Tibial artery (tissue), 4 donors: ENCODE measurements around the gene KCNQ4.

Experiments used
- DNase-seq, 2 donors: peaks; one replicate each; pipeline ENCODE4 v3.0.0-alpha.2; 2019
- H3K27ac ChIP-seq, 2 donors: fragments of 200-600 bp; sonication (generic) in 1 of 2; 1 replicate in 1 of 2; 2 replicates in 1 of 2; pipeline ENCODE4 v1.5.1; 2018 to 2019; ENCODE audit warnings: mild to moderate bottlenecking in 1 of 2
- H3K27me3 ChIP-seq, 2 donors: fragments of 200-600 bp; sonication (generic) in 1 of 2; one replicate each; pipeline versions ENCODE4 v1.5.1 to v1.6.0; 2016 to 2019
- H3K36me3 ChIP-seq, 3 donors: fragments of 200-600 bp; sonication (generic) in 2 of 3; one replicate each; pipeline ENCODE4 v1.5.1; 2016 to 2019; ENCODE audit warnings: mild to moderate bottlenecking in 2 of 3
- H3K4me1 ChIP-seq, 4 donors: fragments of 200-600 bp; sonication (generic) in 2 of 4; 1 replicate in 3 of 4; 2 replicates in 1 of 4; pipeline ENCODE4 v1.5.1; 2016 to 2019
- H3K4me3 ChIP-seq, 2 donors: fragments of 200-600 bp; sonication (generic) in 1 of 2; 1 replicate in 1 of 2; 2 replicates in 1 of 2; pipeline ENCODE4 v1.5.1; 2018 to 2019; ENCODE audit warnings: mild to moderate bottlenecking in 2 of 2
- H3K9me3 ChIP-seq, 3 donors: fragments of 200-600 bp; sonication (generic) in 1 of 3; one replicate each; pipeline ENCODE4 v1.5.1; 2016 to 2019
- intact Hi-C: fragments of 100-400 bp; cut with DNase I; formaldehyde crosslinking; loops from one replicate; pipeline ENCODE4 v1.15.0; 2023; ENCODE audit warnings: low total_unique reads
- TF ChIP-seq, protein P1 (sequence below), 2 experiments: fragments of 200-600 bp in 1 of 2; fragments of 450-650 bp in 1 of 2; IDR thresholded peaks; one replicate each; pipeline ENCODE4 v1.5.1; 2017 to 2019; ENCODE audit warnings: antibody characterized with exemption in 2 of 2, mild to moderate bottlenecking in 1 of 2, moderate library complexity in 1 of 2

KCNQ4 gene

DNA sequence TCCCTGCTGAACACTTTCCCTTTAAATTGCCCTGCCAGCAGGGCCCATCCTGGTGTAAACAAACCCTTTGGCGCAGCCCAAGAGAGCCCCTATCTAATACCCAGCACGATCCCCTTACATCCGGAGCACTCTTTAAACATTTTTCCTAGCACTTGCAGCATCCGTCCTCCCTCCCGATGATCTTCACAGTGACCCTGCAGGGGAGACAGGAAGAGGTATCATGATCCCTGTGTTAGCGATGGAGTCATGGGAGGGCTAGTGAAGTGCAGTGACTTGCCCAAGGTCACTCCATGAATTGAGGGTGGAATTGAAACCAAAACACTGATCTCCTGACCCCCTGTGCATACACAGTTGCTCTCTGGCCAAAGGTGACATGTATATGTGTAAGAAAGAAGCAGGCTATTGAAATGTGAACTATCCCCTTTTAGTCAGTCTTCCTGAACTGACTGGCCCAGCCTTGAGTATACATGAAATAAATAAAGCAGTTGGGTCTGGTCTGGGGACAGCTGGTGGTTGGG is 9.8 kb upstream of the KCNQ4 start:
- H3K27me3 ChIP-seq: no peaks in the 10 kb centered on the region
- peak in 1 of 2 donors; percentile 31 for DNase-seq
- no peaks in the 10 kb centered on the region for H3K9me3 ChIP-seq
- H3K4me3 ChIP-seq: no peak overlapping the region
- no peak overlapping the region for H3K27ac ChIP-seq
- H3K4me1 ChIP-seq: peaks cover 0 to 19% (median 3%) of the 10 kb centered on the region in 4 donors
- peaks cover 5 to 37% (median 34%) of the 10 kb centered on the region in 3 donors for H3K36me3 ChIP-seq
- intact Hi-C loops: loop anchor here (2.0 to 10.0 kb wide), 3 partner anchors 75 to 181 kb away; no protein-coding TSS in a partner anchor
- TF ChIP-seq, protein P1, sequence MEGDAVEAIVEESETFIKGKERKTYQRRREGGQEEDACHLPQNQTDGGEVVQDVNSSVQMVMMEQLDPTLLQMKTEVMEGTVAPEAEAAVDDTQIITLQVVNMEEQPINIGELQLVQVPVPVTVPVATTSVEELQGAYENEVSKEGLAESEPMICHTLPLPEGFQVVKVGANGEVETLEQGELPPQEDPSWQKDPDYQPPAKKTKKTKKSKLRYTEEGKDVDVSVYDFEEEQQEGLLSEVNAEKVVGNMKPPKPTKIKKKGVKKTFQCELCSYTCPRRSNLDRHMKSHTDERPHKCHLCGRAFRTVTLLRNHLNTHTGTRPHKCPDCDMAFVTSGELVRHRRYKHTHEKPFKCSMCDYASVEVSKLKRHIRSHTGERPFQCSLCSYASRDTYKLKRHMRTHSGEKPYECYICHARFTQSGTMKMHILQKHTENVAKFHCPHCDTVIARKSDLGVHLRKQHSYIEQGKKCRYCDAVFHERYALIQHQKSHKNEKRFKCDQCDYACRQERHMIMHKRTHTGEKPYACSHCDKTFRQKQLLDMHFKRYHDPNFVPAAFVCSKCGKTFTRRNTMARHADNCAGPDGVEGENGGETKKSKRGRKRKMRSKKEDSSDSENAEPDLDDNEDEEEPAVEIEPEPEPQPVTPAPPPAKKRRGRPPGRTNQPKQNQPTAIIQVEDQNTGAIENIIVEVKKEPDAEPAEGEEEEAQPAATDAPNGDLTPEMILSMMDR (IDR thresholded peaks at IDR 0.05): no peak

DNA sequence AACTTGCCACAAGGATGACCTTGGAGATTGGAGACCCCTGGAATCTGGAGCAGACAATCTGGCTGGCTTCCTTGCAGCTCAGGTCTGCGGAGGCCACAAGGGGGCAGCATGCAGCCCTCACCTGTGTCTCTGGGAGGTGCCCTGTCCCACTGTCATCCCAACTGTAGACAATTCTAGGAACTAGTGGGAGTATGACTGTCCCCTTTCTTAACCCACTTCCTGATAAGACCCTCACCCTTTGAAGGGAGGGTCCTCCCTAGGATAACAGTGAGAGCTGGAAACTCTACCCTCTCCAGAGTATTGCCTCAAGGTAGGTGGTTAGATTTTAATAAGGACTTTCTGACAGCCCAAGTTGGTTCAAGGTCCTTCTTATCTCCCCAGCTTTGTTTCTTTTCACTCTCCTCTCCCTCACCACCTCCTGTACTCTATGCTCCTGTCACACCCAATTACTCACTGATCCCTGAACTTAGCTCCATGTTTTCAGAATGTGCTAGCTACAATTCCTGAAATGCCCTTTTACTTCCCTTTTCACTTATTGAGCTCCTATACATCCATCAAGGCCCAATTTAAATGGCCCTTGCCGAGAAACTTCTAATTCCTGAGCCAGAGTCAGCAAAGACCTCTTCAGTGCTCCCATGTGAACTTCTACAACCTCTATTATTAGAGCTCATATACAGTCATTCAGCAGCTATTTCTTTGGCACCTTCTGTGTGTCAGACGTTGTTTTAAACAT is 9.2 kb upstream of the KCNQ4 start:
- intact Hi-C loops: loop anchor here (2.0 to 10.0 kb wide), 3 partner anchors 74 to 180 kb away; no protein-coding TSS in a partner anchor
- TF ChIP-seq, protein P1 (IDR thresholded peaks at IDR 0.05): peak; percentile 66 to 77
- no peak overlapping the region for H3K27ac ChIP-seq
- H3K4me3 ChIP-seq: no peak overlapping the region
- peak in 1 of 2 donors; percentile 66 for DNase-seq
- H3K4me1 ChIP-seq: peaks cover 0 to 14% (median 3%) of the 10 kb centered on the region in 4 donors
- H3K27me3 ChIP-seq: no peaks in the 10 kb centered on the region
- H3K36me3 ChIP-seq: peaks cover 5 to 37% (median 28%) of the 10 kb centered on the region in 3 donors
- no peaks in the 10 kb centered on the region for H3K9me3 ChIP-seq

DNA sequence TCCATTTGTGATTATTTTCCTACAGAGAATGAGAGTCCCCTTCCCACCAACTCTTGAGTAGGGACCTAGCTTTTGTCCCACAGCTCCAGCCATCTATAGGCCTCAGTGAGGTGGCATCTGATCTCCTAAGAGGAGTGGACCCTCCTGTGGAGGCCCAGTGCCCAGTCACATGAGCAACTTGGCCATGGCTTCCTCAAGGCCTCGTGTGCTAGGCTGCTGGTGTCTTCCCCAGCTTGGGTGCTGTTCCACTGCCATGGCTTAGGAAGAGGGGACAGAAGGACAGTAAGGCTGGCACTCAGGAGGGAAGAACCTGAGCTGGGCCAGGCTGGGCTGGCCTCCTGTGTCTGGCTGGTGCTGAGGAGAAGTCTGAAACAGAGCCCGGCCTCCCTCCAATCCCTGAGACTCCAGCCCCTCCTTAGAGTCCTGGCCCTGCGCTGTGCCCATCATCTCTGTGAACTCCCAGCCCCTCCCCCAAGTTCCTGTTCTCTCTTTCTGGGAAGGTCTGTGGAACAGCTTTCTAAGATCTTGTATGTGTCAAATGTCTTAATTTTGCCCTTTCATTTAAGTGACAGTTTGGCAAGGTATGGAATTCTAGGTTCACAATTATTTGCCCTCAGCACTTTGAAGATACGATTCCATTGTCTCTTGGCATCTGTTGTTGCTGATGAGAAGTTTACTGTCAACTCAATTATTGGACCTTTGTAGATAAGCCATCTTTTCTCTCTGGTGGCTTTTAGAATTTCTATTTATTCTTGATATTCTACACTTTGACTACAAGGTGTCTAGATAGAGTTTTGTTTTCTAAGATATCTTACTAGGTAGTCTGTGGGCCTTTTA is 7.1 kb upstream of the KCNQ4 start:
- H3K36me3 ChIP-seq: peaks cover 0 to 21% (median 8%) of the 10 kb centered on the region in 3 donors
- intact Hi-C loops: loop anchor here (10.0 kb wide), 1 partner anchor 178 kb away; no protein-coding TSS in a partner anchor
- no peaks in the 10 kb centered on the region for H3K9me3 ChIP-seq
- no peaks in the 10 kb centered on the region for H3K27me3 ChIP-seq
- peaks cover 0 to 6% (median 0%) of the 10 kb centered on the region in 4 donors for H3K4me1 ChIP-seq
- TF ChIP-seq, protein P1 (IDR thresholded peaks at IDR 0.05): no peak
- H3K27ac ChIP-seq: no peak overlapping the region
- no peak overlapping the region for H3K4me3 ChIP-seq
- DNase-seq: peak in 1 of 2 donors; percentile 54

DNA sequence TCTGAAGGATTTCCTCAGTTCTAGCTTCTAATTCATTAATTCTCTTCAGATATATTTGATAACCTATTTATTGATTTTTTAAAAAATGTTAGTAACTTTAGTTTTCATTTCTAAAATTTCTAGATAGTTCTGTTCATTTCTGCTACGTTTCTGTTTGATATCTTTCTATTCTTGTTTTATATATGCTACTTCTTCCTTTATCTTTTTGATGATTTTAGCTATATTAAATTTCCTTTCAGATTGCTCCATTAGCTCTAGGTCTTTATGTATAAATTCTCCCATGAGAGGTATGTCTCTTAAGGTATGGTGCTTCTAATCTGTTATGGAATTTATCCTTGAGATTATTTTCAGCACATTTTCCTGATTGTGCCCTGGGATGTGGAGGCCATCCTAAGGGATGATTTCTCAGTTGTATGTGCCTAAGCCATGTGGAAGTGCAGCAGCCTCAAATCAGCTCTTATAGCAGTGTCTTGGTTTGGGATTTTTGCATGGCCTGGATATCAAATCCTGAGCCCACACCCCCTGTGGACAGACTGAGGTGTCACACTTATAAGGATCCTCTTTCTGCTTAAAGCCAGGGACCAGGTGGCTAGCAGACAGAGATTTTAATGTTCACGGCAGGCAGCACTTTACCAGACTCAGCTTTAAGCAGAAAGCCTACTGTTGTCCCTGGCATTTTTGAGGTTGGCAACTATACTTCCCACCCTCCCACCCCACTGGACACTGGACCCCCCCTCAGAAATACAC is 6.2 kb upstream of the KCNQ4 start:
- Histone ChIP-seq H3K27ac (no peak overlapping the region), H3K9me3 (no peaks in the 10 kb centered on the region), H3K4me3 (no peak overlapping the region), H3K27me3 (no peaks in the 10 kb centered on the region), H3K36me3 (peaks cover 0 to 17% (median 0%) of the 10 kb centered on the region in 3 donors), H3K4me1 (peaks cover 0 to 12% (median 6%) of the 10 kb centered on the region in 4 donors)
- TF ChIP-seq, protein P1 (IDR thresholded peaks at IDR 0.05): no peak
- intact Hi-C loops: loop anchor here (10.0 kb wide), 1 partner anchor 177 kb away; no protein-coding TSS in a partner anchor
- no peak for DNase-seq
